ENCODE measurements around the gene CST11.

The CST11 gene

GRCh38 chr20:23493172-23493772 lies 40.6 kb upstream of the CST11 start:
- H3K36me3 ChIP-seq (ENCODE audit: insufficient read depth, low read length), result no peaks in the 10 kb centered on the region
- no peaks in the 10 kb centered on the region for H3K27me3 ChIP-seq (ENCODE audit: insufficient read depth, low read length)
- H3K9me3 ChIP-seq (ENCODE audit: low read length), result no peaks in the 10 kb centered on the region
- no peaks in the 10 kb centered on the region for H3K79me2 ChIP-seq (ENCODE audit: insufficient read depth, low read length)
- H3K4me3 ChIP-seq (ENCODE audit: low read depth, low read length, poor library complexity, severe bottlenecking), result no peak overlapping the region
- no peaks in the 10 kb centered on the region for H3K9me2 ChIP-seq (ENCODE audit: low read depth, low read length)
- no peaks in the 10 kb centered on the region for H3F3A ChIP-seq (ENCODE audit: insufficient read depth, low read length)
- no peak overlapping the region for H3K27ac ChIP-seq (ENCODE audit: low read depth, low read length, poor library complexity, severe bottlenecking)
- H3K4me2 ChIP-seq (ENCODE audit: low read length), result no peak overlapping the region
- no peaks in the 10 kb centered on the region for H4K20me1 ChIP-seq (ENCODE audit: insufficient read depth, low read length)
- H3K4me1 ChIP-seq (ENCODE audit: insufficient read depth, low read length, severe bottlenecking), result no peaks in the 10 kb centered on the region
- H3K9ac ChIP-seq (ENCODE audit: low read length), result no peak overlapping the region
- TF ChIP-seq CTCF (IDR thresholded peaks at IDR 0.05; ENCODE audit: low read length) (no peak), EZH2 (IDR thresholded peaks at IDR 0.05; ENCODE audit: borderline replicate concordance, low read length) (no peak)
- no peak overlapping the region for H2AFZ ChIP-seq (ENCODE audit: low read length)

- Histone ChIP-seq H3K9ac (ENCODE audit: low read length) (no peak overlapping the region), H2AFZ (ENCODE audit: low read length) (no peak overlapping the region), H3K4me1 (ENCODE audit: insufficient read depth, low read length, severe bottlenecking) (no peaks in the 10 kb centered on the region), H3K27me3 (ENCODE audit: insufficient read depth, low read length) (no peaks in the 10 kb centered on the region), H3F3A (ENCODE audit: insufficient read depth, low read length) (no peaks in the 10 kb centered on the region), H3K79me2 (ENCODE audit: insufficient read depth, low read length) (no peaks in the 10 kb centered on the region), H3K27ac (ENCODE audit: low read depth, low read length, poor library complexity, severe bottlenecking) (no peak overlapping the region), H3K9me3 (ENCODE audit: low read length) (no peaks in the 10 kb centered on the region), H3K36me3 (ENCODE audit: insufficient read depth, low read length) (no peaks in the 10 kb centered on the region), H3K4me3 (ENCODE audit: low read depth, low read length, poor library complexity, severe bottlenecking) (no peak overlapping the region), H3K4me2 (ENCODE audit: low read length) (no peak overlapping the region), H4K20me1 (ENCODE audit: insufficient read depth, low read length) (no peaks in the 10 kb centered on the region), H3K9me2 (ENCODE audit: low read depth, low read length) (no peaks in the 10 kb centered on the region)
- no peak for TF ChIP-seq EZH2 (IDR thresholded peaks at IDR 0.05; ENCODE audit: borderline replicate concordance, low read length)
- TF ChIP-seq CTCF (IDR thresholded peaks at IDR 0.05; ENCODE audit: low read length), result no peak
Measured at GRCh38 chr20:23492292-23492691, 39.6 kb upstream of the CST11 start.

GRCh38 chr20:23490817-23491216 lies 38.1 kb upstream of the CST11 start, which contains the start of gene CST8:
Gene CST8 (plus strand): TSS chr20:23491117. CDS start chr20:23491668, 551 bp downstream.
- Histone ChIP-seq H3F3A (ENCODE audit: insufficient read depth, low read length) (no peaks in the 10 kb centered on the region), H3K9ac (ENCODE audit: low read length) (no peak within 1 kb of the TSS), H3K27me3 (ENCODE audit: insufficient read depth, low read length) (no peaks in the 10 kb centered on the region), H3K4me2 (ENCODE audit: low read length) (no peak within 1 kb of the TSS), H2AFZ (ENCODE audit: low read length) (no peak within 1 kb of the TSS), H3K79me2 (ENCODE audit: insufficient read depth, low read length) (no peaks in the 10 kb centered on the region), H3K9me2 (ENCODE audit: low read depth, low read length) (no peaks in the 10 kb centered on the region), H3K4me1 (ENCODE audit: insufficient read depth, low read length, severe bottlenecking) (no peaks in the 10 kb centered on the region), H4K20me1 (ENCODE audit: insufficient read depth, low read length) (no peaks in the 10 kb centered on the region), H3K4me3 (ENCODE audit: low read depth, low read length, poor library complexity, severe bottlenecking) (no peak within 1 kb of the TSS), H3K9me3 (ENCODE audit: low read length) (no peaks in the 10 kb centered on the region), H3K27ac (ENCODE audit: low read depth, low read length, poor library complexity, severe bottlenecking) (no peak within 1 kb of the TSS), H3K36me3 (ENCODE audit: insufficient read depth, low read length) (no peaks in the 10 kb centered on the region)
- no peak for TF ChIP-seq EZH2 (IDR thresholded peaks at IDR 0.05; ENCODE audit: borderline replicate concordance, low read length)

- Histone ChIP-seq H3K9me2 (ENCODE audit: low read depth, low read length) (no peaks in the 10 kb centered on the region), H4K20me1 (ENCODE audit: insufficient read depth, low read length) (no peaks in the 10 kb centered on the region), H3K9ac (ENCODE audit: low read length) (no peak overlapping the region), H3K27me3 (ENCODE audit: insufficient read depth, low read length) (no peaks in the 10 kb centered on the region), H3K4me1 (ENCODE audit: insufficient read depth, low read length, severe bottlenecking) (no peaks in the 10 kb centered on the region), H3K4me3 (ENCODE audit: low read depth, low read length, poor library complexity, severe bottlenecking) (no peak overlapping the region), H3F3A (ENCODE audit: insufficient read depth, low read length) (no peaks in the 10 kb centered on the region), H3K27ac (ENCODE audit: low read depth, low read length, poor library complexity, severe bottlenecking) (no peak overlapping the region), H3K9me3 (ENCODE audit: low read length) (no peaks in the 10 kb centered on the region), H3K4me2 (ENCODE audit: low read length) (no peak overlapping the region), H2AFZ (ENCODE audit: low read length) (no peak overlapping the region), H3K36me3 (ENCODE audit: insufficient read depth, low read length) (no peaks in the 10 kb centered on the region), H3K79me2 (ENCODE audit: insufficient read depth, low read length) (no peaks in the 10 kb centered on the region)
- TF ChIP-seq EZH2 (IDR thresholded peaks at IDR 0.05; ENCODE audit: borderline replicate concordance, low read length), result no peak
- no peak for TF ChIP-seq CTCF (IDR thresholded peaks at IDR 0.05; ENCODE audit: low read length)
Measured at GRCh38 chr20:23488996-23489395, 36.3 kb upstream of the CST11 start.

All from OCI-LY1 (cell line).